HG03175 (cell line): ENCODE results near the gene PRDM2.
A peak's percentile ranks its signal among the peaks of the same experiment; 100 is the strongest.

ENCODE experiments used
- ATAC-seq: cut with Tn5 transposase; IDR thresholded peaks from one replicate; pipeline ENCODE4 v1.9.1; 2021; ENCODE audit warnings: mild to moderate bottlenecking, moderate library complexity; ENCODE audit not compliant: unreplicated experiment

PRDM2 gene

GRCh38 chr1:13732971-13733667 is 33.1 kb downstream of the PRDM2 start:
- ATAC-seq: no peak

DNA sequence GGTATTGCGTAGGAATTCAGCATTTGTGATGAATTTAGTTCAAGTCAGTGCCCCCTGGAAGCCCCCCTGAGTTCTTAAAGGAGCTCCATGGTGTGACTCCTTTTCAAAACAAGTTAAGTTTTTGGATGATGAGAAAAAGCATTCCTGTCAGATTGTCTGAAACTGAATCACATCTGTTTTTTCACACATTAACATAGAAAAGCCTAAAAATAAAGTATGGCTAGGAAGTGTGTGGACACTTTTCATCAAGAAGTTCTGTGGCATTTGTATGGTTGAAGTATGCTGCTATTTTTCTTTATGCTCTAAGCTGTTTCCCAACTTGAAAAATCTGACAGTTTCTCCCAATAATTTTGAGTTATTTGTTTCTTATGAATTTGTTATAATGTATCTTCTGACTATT is 33.7 kb downstream of the PRDM2 start:
- no peak for ATAC-seq

GRCh38 chr1:13735168-13735930 is 35.4 kb downstream of the PRDM2 start:
- no peak for ATAC-seq

- no peak for ATAC-seq
Observed at GRCh38 chr1:13737398-13737797, 37.4 kb downstream of the PRDM2 start.

GRCh38 chr1:13746342-13746741 is 46.4 kb downstream of the PRDM2 start:
- ATAC-seq: no peak

GRCh38 chr1:13748610-13749505 is 48.9 kb downstream of the PRDM2 start:
- peak; percentile 70 for ATAC-seq

DNA sequence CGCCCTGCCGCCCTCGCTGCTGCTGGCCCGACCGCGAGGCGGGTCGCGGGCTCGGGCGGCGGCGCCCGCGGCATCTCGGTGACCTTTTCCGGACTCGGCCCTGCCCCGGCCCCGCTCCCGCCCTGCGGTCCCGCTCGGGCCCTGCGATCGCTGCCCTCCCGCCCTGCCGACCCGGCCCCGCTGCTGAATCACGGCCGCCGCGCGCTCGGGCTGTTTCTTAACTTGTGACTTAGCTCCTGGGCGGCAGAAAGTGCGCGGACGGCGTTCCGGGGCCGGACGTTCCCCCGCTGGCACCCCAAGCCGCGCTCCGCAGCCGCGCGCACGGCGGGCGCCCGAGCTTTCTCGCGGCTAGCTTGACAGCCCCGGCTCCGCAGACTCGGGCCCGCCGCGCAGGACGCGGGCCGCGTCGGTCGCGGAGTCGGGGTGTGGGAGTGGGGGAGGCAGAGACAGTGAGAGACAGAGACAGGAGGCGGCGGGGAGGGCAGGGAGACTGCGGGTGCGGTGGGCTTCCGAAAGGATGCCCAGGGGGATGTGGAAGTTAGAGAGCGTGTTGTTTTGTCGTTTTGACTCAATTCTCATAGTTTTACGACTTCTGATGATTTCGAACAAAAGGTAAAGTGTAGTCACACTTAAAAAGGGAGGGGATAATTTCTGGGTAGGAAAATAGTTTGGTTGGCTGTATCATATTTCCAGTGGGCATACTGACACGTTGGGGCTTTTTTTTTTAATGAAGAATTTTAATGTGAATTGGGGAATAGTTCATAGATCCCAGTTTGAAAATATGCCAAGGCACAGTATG is 49.8 kb downstream of the PRDM2 start:
- no peak for ATAC-seq

GRCh38 chr1:13751458-13751871 is 51.5 kb downstream of the PRDM2 start:
- ATAC-seq: no peak

GRCh38 chr1:13751985-13752384 is 52.0 kb downstream of the PRDM2 start:
- no peak for ATAC-seq

DNA sequence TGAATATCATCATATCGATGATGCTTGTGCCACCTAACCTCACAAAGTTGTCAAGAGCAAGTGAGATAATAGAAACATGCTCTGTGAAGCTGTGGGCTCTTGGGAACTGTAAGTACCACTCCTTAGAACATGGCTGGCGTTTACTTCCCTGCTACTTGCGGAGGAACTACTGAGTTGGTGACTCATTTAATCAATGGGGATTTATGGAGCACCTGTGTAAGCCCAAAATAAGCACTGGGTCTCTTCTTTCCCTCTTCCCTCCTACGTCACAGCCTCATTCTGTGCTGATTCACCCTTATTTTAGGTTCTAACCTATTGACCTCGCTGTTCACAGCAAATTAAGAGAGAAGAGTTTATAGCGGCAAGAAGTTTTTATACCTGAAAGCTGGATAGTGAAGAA is 52.9 kb downstream of the PRDM2 start:
- no peak for ATAC-seq

- peak; percentile 54 for ATAC-seq
Observed at GRCh38 chr1:13753636-13754402, 53.8 kb downstream of the PRDM2 start.

DNA sequence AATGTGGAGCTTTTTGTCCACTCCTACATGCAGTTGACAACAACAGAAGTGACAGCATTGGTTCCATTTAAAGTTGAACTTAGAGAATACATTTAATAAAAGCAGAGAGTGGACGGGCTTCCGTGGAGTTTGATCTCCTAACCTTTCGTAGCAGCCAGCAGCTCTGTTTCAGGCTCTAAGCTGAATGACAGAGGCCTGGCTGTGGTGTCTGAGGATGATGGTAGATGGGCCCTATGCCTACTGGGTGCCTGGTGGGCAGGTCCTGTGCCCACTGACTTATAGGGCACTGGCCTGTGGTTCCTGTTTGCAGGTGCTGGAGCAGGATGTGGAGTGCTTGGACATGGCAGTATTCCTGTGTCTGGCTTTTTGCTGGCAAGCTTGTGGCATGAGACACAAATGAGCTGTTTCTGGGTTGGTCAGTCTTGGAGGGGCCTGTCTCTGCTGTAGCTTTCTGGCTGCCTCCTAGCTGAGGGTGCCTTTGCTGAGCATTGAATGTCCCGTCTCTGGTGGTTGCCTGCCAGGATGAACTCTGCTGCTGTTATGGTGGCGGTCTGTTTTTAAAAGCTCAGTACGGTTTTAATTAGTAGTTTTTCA is 54.6 kb downstream of the PRDM2 start:
- no peak for ATAC-seq

DNA sequence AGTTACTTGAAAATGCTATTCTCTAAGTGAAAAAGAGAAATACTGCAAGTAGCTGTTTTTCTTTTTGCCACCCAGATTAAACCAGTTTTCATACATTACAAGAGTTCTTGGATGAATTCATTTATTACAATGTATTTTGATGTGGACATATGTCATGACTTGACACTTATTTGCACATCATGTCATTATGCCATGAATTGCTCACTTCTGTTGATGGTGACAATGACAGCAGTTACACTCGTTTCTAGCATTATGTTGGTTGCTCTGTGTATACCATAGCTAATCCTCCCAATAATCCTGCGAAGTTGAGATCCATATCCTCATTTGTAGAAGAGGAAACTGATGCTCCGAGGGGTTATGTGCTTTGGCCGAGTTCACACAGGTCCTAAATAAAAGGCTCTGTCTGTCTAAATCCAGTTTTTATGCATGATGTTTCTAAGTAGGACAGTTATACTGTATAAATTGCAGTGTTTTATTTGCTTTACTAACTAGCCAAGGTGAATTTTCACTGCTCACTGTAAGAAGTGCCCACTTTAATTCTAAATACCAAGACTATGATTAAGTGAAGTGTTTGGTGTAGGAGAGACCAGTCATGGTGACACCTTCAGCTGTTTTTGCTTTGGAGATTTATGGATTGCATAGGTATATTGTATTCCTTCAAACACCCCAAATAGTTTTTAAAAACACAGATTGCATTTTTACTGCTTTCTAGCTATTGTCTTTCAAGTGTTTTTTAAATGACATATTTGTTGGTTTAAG is 56.7 kb downstream of the PRDM2 start:
- ATAC-seq: no peak

- no peak for ATAC-seq
Observed at GRCh38 chr1:13757693-13758092, 57.7 kb downstream of the PRDM2 start.

DNA sequence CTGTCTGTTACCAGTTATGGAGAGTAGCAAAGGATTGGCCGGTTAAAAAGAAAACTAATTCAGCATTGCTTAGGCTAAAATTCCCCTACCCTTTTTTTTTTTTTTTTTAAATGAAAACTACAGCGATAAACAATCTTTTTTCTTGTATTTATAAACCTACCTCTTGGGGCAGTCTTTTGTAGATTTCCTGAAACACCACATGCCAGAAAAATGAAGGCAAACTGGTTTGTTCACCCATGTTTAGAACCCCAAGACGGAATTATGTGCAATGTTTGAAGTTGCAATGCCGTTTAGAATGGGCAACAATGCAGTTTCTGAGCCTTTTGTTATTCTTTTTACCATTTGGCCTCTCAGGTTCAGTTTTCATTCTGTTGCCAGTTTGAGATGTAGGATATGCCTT is 59.1 kb downstream of the PRDM2 start:
- ATAC-seq: no peak

DNA sequence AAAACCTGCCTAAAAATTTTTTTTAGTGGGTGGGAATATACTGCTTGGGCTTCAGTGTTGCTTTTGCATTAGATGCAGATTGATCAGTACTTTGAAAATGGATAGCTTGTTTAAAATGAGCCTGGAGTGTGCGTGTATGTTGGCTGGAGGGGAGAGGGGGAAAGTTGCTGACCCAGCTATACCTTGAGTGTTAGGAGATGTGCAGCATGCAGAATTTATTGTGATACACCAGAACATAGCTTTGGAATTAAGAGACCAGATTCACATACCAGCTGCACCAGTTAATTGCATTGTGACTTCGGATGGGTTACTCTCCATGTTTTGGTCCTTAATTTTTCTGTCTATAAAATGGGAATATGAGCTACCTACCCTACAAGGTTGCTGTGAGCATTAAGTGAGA is 60.4 kb downstream of the PRDM2 start:
- no peak for ATAC-seq

DNA sequence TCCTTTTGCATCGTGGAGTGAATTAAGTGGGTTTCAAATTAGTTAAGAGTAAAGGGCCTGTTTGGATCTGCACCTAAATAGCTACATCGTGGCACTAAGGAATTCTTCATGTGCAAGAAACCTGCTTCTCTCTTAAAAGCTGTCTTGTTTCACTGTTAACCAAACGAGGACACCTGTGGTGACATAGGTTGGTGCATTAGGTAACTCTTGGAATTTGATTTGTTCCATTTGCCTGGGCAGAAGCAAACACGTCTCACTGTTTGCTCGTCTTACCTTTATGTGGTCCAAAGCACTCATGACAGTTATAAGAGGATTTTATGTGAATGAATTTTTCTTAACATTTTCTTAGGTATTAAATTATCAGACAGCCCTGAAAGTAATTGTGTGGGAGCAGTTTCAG is 60.9 kb downstream of the PRDM2 start:
- ATAC-seq: no peak

- no peak for ATAC-seq
Observed at GRCh38 chr1:13761883-13762282, 61.9 kb downstream of the PRDM2 start.

DNA sequence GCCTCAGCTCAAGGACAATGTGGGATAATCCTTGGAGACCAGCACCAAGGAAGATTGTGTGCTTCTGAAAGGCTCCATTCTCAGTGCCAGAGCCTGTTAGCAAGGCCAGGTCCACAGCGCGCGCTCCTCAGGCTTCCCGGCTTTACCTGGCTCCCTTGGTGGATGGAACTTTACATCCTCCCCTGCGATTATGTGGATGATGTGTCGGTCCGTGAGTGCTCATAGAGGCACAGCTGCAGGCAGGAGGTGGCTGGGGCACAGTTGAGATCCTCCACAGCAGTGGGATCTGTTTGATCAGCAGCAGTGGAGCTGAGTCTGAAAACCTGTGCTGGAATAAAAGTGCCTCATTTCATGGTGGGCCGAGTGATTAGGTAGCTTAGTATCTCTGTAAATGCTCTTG is 62.7 kb downstream of the PRDM2 start:
- no peak for ATAC-seq
